22Rv1 (cell line): ENCODE results near the gene ITGB7.

Experiments
- ZFX ChIP-seq: fragments of 450-650 bp; IDR thresholded peaks from 2 replicates; pipeline ENCODE4 v1.6.1; 2017; ENCODE audit warnings: antibody characterized with exemption, borderline replicate concordance
- TF ChIP-seq, protein P1 (sequence below): fragments of 450-650 bp; IDR thresholded peaks from 2 replicates; pipeline ENCODE4 v1.5.1; 2017; ENCODE audit warnings: mild to moderate bottlenecking

DNA sequence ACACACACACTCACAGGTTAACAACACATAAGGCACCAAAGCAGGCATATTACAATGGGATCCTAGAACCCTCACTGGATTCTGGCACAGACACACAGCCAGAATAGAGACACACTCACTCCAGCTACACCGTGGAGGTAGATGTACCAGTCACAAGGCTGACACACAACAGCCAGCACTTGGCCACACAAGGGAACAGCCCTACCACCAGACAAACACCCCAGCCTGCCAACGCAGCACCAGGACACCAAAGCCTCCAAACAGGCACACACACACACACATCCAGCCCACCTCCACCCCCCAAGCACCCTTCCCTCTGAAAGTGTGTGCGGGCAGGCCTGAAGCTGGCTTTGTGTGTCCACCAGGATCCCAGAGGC is 10.9 kb upstream of the ITGB7 start:
- TF ChIP-seq, protein P1, sequence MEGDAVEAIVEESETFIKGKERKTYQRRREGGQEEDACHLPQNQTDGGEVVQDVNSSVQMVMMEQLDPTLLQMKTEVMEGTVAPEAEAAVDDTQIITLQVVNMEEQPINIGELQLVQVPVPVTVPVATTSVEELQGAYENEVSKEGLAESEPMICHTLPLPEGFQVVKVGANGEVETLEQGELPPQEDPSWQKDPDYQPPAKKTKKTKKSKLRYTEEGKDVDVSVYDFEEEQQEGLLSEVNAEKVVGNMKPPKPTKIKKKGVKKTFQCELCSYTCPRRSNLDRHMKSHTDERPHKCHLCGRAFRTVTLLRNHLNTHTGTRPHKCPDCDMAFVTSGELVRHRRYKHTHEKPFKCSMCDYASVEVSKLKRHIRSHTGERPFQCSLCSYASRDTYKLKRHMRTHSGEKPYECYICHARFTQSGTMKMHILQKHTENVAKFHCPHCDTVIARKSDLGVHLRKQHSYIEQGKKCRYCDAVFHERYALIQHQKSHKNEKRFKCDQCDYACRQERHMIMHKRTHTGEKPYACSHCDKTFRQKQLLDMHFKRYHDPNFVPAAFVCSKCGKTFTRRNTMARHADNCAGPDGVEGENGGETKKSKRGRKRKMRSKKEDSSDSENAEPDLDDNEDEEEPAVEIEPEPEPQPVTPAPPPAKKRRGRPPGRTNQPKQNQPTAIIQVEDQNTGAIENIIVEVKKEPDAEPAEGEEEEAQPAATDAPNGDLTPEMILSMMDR, result no peak
- TF ChIP-seq ZFX, result no peak
